Measurements from ENCODE around the gene OR8B4.
"Not testable (repeated sequence)": the region's sequence is repeated elsewhere in the genome, so short reads cannot be mapped to it uniquely, and the experiment has no call there.

OR8B4 gene

GRCh38 chr11:124415356-124415923, 9.2 kb downstream of the OR8B4 start:
- peak; percentile 63 for TF ChIP-seq CTCF (IDR thresholded peaks at IDR 0.05; ENCODE audit: insufficient read depth, missing control alignments)
- DNase-seq (ENCODE audit: insufficient read length, low spot score) = no peak
- no peak for FAIRE-seq

DNA sequence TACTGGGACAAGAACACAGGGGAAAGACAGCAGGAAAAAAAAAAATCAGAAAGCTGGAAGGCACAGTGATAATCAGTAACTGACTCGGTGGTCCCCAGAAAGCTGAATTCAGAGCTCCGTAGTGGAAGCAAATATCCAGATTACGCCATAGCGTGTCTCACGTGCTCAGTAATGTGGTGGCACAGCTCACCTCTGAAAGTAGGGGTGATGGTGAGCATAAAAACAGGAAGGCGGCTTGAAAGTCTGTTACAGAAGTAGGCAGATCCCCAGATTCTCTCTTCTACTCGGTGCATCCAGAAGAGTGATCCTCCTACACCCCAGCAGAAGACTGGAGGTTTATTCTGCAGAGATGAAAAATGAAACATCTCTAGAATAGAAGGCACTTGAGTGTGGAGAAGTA, 14.8 kb downstream of the OR8B4 start:
- no peak for TF ChIP-seq CTCF (IDR thresholded peaks at IDR 0.05; ENCODE audit: insufficient read depth, missing control alignments)
- FAIRE-seq (no peak), DNase-seq (ENCODE audit: insufficient read length, low spot score) (no peak)

DNA sequence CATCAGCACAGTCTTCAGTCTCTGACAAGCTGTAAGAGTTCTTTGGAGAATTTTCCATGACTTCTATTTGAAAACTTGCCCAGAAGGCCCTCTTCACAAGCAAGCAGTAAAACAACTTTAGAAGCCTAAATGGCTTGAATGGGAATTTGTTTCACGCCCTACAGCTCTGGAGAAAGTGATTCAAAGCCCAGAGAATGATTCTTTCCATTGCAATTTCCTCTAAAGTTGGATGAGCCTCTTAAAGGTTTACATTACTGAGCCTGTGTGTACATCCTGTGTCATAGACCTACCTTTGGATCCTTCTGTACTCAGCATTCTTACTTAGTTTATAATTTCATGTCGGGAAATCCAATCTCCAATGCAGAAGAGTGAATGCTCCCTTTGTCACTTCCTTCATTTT, 19.1 kb downstream of the OR8B4 start:
- DNase-seq (ENCODE audit: insufficient read length, low spot score) = no peak
- TF ChIP-seq CTCF (IDR thresholded peaks at IDR 0.05; ENCODE audit: insufficient read depth, missing control alignments) = no peak
- no peak for FAIRE-seq

DNA sequence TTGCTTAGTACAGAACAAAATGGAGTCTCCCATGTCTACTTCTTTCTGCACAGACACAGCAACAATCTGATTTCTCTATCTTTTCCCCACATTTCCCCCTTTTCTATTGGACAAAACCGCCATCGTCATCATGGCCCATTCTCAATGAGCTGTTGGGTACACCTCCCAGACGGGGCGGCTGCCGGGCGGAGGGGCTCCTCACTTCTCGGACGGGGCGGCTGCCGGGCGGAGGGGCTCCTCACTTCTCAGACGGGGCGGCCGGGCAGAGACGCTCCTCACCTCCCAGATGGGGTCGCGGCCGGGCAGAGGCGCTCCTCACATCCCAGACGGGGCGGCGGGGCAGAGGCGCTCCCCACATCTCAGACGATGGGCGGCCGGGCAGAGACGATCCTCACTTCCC, 21.5 kb downstream of the OR8B4 start:
- FAIRE-seq; DNase-seq (ENCODE audit: insufficient read length, low spot score): not testable (repeated sequence)

DNA sequence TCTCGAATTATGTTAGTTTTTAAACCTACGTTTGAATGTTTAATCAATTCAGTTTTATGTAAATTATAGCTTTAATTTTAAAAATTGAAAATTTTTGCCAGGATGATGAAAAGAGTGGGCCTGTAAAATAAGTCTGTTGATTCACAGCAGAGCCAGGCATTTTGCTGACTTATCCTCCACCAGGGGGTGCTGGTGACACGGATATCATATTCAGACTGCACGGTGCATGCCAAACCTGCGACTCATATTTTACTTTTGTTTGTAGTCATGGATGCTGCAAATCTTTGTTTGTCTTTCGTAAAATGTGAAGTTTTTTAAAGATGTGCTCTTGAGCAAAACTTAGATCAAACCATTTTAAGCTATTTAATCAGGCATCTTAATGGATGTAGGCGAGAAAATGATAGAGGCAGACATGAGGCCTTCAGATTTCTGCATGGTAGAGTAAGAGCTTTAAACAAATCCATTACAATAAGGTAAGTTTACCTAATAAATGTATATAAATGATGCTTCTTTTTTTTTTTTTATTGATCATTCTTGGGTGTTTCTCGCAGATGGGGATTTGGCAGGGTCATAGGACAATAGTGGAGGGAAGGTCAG, 22.2 kb downstream of the OR8B4 start:
- DNase-seq (ENCODE audit: insufficient read length, low spot score) = peak; percentile 12
- no peak for FAIRE-seq
- peak; percentile 61 for TF ChIP-seq CTCF (IDR thresholded peaks at IDR 0.05; ENCODE audit: insufficient read depth, missing control alignments)

GRCh38 chr11:124398924-124399323, 25.7 kb downstream of the OR8B4 start, which contains the start of gene OR8B3:
TSS of gene OR8B3 (minus strand) at chr11:124399024. CDS start at chr11:124397351, 1,673 bp downstream.
- TF ChIP-seq CTCF (IDR thresholded peaks at IDR 0.05; ENCODE audit: insufficient read depth, missing control alignments) = no peak
- FAIRE-seq (no peak), DNase-seq (ENCODE audit: insufficient read length, low spot score) (no peak)

DNA sequence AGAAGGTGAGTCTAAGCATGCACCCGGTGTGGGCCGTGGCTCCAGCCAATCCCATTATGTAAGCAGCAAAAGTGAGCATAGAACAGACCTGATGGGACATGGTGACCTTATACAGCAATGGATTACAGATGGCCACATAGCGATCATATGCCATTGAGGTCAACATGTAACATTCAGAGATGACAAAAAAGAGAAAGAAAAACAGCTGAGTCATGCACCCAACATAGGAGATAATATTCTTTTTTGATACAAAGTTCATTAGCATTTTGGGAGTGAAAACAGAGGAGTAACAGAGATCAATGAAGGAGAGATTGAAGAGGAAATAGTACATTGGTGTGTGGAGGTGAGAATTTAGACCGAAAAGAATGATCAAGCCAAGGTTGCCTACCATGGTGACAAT, 27.8 kb downstream of the OR8B4 start:
- DNase-seq (ENCODE audit: insufficient read length, low spot score); FAIRE-seq: not testable (repeated sequence)

DNA sequence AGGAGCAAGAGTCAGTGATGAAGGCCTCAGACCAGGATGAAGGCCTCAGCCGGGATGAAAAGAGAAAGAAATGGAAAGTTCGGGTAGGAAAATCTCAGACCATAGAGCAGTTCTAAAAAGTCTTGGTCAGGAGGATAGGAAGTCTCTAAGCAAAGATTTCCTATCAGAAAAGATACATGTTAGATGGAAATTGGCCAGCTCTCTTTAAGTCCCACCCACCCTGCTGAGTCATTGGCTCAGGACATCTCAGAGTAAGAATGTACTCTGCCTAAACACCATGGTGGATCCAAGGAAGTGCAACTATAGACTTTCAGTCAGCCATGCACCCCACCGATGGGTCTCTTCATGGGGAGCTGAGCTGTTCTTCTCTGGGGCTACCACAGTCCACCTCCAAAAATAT, 30.3 kb downstream of the OR8B4 start:
- DNase-seq (ENCODE audit: insufficient read length, low spot score) (no peak), FAIRE-seq (no peak)
- no peak for TF ChIP-seq CTCF (IDR thresholded peaks at IDR 0.05; ENCODE audit: insufficient read depth, missing control alignments)

Measured in D721Med (cell line).